Measurements from ENCODE around the gene CASP9.
"Not testable (repeated sequence)": the region's sequence is repeated elsewhere in the genome, so short reads cannot be mapped to it uniquely, and the experiment has no call there.

Gene CASP9

GRCh38 chr1:15500184-15501178 is 23.5 kb downstream of the CASP9 start:
- DNase-seq (ENCODE audit: low read depth) = no peak

GRCh38 chr1:15493869-15494390 is 30.1 kb downstream of the CASP9 start:
- no peak for DNase-seq (ENCODE audit: low read depth)

GRCh38 chr1:15492596-15492995 is 31.4 kb downstream of the CASP9 start:
- DNase-seq (ENCODE audit: low read depth) = no peak

GRCh38 chr1:15491010-15491409 is 33.0 kb downstream of the CASP9 start:
- DNase-seq (ENCODE audit: low read depth) = not testable (repeated sequence)

DNA sequence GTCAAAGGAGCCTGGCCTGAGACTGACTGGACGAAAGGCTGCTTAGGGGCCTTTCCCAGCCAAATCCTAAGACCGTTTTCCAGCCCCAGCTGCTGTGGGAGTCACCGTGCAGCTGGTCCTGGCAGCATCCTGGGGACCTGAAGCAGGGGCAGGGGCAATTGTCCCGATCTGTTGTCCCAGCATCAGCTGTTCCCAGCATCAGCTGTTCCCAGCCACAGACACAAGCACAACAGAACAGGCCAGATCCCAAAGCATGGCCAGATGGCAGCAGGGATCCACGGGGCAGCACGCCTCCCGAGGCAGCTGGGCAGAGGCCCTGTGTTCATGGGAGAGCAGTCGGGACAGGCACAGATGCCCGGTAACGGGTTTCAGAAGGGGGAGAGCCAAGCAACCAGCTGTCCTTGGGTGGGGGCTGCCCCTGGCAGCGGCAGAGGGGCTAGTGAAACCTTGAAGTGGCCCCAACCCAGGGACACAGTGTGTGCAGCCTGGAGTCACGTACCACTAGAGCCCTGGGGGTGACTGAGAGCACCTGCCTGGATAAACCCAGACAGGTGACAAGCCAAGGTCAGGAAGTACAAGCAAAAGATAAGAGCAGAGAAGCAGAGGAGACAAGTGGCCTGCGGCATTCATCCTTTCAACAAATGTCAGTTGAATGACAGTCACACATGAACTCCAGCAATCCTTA is 34.8 kb downstream of the CASP9 start:
- no peak for DNase-seq (ENCODE audit: low read depth)

DNA sequence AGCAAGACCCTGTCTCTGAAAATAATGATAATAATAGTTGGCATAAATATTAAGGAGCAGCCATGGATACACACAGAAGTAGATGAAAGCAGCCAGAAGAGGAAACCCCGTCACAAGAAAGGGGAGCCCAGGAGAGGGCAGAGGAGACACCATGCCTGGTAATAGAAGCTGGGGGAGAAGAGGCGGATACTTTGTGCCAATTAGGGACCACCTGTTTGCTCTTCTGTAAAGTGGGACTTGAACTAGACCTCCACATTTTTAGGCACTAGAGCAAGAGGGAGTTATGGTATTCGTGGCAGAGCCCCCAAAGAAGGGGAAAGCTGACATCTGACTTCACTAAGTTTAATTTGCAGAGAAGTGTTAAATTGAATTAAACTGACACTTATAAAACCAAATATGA is 35.6 kb downstream of the CASP9 start:
- DNase-seq (ENCODE audit: low read depth) = no peak

- not testable (repeated sequence) for DNase-seq (ENCODE audit: low read depth)
These were observed 37.0 kb downstream of the CASP9 start for GRCh38 chr1:15486844-15487610.

DNA sequence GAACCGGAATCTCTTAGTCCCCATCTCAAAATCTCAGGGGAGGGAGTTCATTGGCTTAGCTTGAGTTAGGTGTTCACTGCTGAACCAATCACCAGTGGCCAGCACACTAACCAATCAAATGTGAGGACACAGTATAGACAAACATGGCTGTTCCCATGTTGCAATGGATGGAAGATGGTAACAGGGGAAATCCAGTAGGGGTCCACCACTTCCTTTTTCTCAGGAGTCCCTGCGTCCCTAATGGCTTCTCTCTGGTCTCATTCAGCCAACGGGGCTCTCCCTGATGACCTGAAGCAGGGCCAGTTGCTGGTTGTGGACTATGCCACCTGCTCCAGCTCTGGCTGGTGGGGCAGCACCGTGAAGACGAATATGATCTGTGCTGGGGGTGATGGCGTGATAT is 38.4 kb downstream of the CASP9 start:
- DNase-seq (ENCODE audit: low read depth) = no peak

DNA sequence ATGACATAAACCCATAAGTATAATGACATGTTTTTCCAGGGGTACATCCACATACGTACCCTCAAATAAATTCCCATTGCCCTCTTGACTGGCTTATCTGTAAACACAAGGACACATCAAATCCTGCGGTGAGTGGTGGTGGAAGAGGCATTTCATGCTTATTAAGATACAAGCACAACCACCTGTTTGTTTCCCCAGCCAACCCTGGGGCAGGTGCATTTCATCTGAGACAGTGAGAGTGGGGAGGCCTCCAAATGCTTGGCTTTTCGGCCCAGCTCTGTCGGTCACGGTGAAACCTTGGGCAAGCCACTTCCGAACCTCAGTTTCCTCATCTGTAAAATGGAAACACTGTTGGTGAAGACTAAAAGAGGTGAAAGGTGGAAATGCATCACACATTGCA is 39.6 kb downstream of the CASP9 start:
- not testable (repeated sequence) for DNase-seq (ENCODE audit: low read depth)

- no peak for DNase-seq (ENCODE audit: low read depth)
These were observed 40.0 kb downstream of the CASP9 start for GRCh38 chr1:15483971-15484370.

DNA sequence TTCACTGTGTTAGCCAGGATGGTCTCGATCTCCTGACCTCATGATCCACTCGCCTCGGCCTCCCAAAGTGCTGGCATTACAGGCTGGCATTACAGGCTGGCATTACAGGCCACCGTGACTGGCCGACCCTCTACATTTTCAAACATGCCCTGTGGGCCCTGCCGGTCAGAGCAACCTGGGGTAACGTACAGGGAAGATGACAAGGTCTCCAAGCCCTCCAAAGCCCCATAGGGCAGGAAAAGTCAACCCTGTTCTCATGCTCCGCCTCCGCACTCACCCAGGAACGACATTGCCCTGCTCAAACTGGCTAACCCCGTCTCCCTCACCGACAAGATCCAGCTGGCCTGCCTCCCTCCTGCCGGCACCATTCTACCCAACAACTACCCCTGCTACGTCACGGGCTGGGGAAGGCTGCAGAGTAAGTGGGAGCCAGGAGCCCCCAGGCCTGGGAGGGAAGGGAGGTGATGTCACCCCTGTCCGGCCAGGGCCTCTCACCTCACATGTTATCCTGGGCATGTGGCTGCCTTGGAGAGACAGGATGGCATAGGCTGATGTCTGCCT is 41.0 kb downstream of the CASP9 start:
- not testable (repeated sequence) for DNase-seq (ENCODE audit: low read depth)

DNA sequence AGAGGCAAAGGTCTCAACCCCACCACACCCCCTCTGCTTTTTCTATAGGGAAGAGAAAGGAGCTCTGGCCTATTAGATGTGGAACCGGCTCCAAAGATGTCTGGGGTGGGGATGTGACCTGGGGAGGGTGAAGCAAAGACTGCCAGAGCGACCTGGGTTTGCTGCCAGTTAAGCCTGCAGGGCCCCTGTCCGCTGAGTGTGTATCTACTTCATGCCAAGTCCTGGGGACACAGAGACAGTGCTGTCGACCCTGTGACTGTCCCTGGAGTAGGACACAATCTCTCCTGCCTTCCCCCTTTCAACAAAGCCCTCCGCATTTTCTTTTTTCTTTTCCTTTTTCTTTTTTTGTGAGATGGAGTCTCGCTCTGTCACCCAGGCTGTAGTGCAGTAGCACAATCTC is 41.6 kb downstream of the CASP9 start:
- not testable (repeated sequence) for DNase-seq (ENCODE audit: low read depth)

GRCh38 chr1:15479654-15480347 is 44.2 kb downstream of the CASP9 start:
- DNase-seq (ENCODE audit: low read depth) = no peak

DNA sequence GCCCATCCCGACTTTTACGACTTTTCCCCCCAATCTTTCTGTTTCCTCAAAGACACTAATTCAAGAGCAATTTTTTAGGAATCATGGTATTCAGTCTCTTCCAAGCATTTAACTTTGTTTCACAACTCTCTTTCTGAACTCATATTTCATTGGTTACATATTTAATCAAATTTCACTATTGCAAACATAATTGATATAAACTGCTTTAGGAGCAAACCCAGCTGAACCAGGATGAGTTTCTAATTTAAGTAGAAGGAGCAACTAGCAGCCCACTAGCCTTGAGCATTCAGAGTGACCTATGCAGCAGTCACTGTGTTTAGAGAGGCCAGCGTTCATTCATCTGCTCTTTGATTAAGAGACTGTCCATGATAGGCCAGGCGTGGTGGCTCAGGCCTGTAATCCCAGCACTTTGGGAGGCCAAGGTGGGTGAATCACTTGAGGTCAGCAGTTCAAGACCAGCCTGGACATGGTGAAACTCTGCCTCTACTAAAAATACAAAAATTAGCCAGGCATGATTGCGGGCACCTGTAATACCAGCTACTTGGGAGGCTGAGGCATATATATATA is 46.3 kb downstream of the CASP9 start:
- DNase-seq (ENCODE audit: low read depth) = no peak

- DNase-seq (ENCODE audit: low read depth) = no peak
These were observed 47.1 kb downstream of the CASP9 start for GRCh38 chr1:15476927-15477326.

DNA sequence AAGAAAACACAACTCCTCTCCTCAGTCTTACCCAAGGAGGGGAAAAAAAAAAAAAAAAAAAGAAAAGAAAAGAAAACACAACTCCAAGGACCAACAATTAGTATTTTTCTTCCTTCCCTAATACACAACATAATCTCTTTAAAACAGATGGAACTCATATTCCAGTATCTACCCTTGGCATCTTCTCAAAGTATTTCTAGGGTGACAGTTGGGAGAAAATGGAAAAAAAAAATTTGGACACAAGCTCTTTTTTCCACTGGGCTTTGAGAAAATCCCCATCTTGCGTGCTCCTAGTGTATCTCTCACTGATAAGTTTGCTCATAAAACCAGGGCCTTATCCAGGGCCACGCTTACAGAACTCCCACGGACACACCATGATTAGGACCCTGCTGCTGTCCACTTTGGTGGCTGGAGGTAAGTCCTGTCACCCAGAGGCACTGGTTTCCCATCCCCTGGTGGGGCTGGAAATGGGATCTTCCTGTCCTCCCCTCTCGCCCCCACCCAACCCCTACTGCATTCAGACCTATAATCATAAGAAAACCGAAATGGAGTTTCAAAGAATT is 48.2 kb downstream of the CASP9 start, which contains the start of gene CELA2B:
Gene CELA2B, plus strand, starts transcription at position 353 of the 563 bp plus-strand sequence. Its CDS starts 22 bp downstream, at position 375.
- DNase-seq (ENCODE audit: low read depth) = no peak

DNA sequence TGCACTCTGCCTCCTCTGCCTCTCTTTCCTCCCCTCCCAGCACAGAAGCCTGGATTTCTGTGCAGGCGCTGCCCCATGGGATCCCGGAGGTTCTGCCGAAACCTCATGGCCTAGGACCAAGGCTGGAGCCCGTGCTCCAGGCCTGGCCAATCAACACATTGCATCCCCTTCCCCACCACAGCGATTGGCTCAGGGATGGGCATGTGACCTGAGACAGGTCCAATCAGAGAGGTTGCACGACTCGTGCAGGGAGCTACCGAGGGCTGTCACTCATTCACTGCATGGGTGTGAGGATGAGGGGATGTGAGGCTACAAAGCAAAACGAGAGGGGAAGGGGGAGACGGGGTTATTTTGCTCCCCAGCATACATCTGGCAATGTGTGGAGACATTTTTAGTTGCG is 51.4 kb downstream of the CASP9 start:
- DNase-seq (ENCODE audit: low read depth) = no peak

GRCh38 chr1:15471723-15472122 is 52.3 kb downstream of the CASP9 start:
- not testable (repeated sequence) for DNase-seq (ENCODE audit: low read depth)

GRCh38 chr1:15471067-15471466 is 52.9 kb downstream of the CASP9 start:
- DNase-seq (ENCODE audit: low read depth) = not testable (repeated sequence)

DNA sequence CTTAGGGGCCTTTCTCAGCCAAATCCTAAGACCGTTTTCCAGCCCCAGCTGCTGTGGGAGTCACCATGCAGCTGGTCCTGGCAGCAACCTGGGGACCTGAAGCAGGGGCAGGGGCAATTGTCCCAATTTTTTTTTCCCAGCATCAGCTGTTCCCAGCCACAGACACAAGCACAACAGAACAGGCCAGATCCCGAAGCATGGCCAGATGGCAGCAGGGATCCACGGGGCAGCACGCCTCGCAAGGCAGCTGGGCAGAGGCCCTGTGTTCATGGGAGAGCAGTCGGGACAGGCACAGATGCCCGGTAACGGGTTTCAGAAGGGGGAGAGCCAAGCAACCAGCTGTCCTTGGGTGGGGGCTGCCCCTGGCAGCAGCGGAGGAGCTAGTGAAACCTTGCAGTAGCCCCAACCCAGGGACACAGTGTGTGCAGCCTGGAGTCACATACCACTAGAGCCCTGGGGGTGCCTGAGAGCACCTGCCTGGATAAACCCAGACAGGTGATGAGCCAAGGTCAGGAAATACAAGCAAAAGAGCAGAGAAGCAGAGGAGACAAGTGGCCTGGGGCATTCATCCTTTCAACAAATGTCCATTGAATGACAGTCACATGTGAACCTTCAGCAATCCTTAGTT is 54.1 kb downstream of the CASP9 start:
- not testable (repeated sequence) for DNase-seq (ENCODE audit: low read depth)
